SKM-1 treated with dmso at 0.1 percent for 144 hours (cell line): ENCODE data around the gene ZNF148.

ENCODE experiments used
- DNase-seq: peaks from one replicate; lab custom pipeline; 2025; ENCODE audit not compliant: unreplicated experiment; lab: John Stamatoyannopoulos, UW

Gene ZNF148

DNA sequence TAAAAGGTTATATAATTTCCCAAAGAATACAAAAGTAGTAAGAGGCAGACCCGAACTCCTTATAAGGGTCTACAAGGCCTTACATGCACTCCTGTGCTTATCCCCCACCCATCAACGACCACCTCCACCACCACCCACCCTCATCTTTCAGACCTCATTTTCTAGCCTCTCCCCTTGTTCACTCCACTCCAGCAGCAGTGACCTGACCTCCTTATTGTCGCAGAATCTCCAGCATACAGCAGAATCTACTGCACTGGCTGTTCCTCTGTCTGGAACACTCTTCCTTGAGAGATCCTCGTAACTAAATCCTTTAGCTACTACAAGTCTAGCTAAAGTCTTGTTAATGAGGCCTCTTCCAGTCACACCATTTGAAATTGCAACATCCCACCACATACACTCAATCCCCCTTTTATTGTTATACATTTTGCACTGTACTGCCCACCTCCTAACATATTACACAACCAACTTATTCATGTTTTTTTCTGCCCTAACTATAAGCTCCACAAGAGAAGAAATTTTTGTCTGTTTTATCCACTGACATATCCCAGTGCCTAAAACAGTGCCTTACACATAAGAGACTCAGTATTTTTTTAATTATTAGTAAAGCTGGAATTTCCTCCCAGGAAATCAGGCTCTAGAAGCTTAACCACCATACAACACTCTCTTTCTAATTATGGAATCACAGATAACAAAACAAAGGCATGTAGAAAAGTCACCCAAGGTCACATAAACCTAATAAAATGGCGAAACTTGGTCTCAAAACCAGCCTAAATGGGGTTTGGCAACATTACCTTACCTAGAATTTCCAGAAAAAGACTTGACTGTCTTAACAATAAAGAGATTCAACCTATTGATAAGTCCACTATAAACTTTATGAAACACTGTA lies 40.2 kb downstream of the ZNF148 start:
- no peak for DNase-seq

DNA sequence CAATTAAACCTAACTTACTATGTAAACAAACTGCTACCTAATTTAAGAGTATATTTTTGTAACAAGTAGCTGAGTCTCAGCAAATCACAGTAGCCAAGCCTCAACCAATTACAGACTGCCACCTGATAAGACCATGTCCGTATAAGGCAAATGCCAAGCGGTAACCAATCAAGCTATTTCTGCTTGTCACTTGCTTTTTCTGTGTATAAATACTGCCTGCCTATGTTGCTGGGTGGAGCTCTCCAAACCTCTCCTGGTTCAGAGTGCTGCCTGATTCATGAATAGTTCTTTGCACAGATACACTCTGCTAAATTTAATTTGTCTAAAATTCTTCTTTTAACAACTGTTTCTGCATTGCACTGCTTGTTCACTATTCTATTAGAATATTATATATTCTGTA lies 42.6 kb downstream of the ZNF148 start:
- no peak for DNase-seq

- no peak for DNase-seq
Observed at GRCh38 chr3:125331243-125331642, 43.9 kb downstream of the ZNF148 start.

DNA sequence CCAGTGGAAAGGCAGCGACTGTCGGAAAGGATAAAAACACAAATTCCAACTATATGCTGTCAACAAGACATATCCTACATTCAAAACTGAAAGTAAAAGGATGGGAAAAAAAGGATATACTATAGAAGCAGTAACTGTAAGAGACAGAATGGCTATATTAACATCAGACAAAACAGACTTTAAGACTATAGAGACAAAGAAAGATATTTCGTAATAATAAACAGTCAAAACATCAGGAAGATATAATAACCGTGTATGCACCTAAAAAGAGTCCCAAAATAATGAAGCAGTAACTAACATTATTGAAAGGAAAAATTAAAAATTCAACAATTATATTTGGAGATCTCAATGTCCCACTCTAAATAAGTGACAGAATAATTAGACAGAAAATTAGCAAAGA lies 48.2 kb downstream of the ZNF148 start:
- DNase-seq: no peak

DNA sequence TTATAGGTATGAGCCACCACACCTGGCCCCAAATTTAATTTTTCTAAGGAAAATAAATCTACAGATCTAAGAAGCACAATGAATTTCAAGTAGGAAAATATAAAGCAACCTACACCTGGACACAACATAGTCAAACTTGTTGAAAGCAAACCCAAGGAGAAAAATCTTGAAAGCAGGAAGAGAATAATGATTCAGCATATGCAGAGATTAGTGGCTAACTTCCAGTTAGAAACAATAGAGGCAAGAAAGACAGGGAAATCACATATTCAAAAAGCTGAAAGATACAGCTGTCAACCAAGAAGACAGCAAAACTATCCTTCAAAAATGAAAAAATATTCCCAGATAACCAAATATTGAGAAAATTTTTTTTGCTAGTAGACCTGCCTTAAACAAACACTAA lies 49.4 kb downstream of the ZNF148 start:
- no peak for DNase-seq

DNA sequence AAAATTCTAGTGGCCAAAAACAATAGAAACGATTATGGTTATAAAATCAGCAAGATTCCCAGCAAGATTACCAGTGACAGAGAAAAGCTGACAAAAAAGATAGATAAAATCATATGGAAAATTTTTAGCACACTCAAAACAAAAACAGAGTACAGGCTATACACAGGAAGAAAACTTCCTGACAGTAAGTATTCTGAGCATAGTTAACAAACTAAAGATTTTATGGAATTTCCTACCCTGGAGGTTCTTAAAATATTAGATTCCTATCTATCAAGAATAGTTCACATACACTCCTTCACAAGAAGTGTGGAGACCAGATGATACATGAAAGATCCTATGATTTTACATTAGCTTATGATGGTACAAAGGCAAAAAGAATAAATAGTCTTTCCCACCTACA lies 50.8 kb downstream of the ZNF148 start:
- DNase-seq: no peak

DNA sequence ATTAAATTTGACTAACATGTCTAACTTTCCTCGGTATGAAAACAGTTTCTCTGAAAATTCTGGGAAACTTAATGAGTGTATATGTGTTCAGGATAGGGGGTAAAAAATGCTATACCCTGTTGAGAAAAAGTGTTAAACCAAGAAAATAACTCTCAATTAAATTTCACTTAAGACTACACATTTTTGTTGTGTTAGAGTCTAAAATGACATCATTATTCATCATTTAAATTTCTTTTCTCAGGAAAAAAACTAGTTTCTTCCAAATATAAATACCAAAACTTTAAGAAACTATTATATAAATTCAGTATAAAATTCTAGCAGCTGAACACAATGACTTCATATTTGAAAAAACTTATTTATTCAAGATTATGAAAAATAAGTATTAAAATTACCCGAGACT lies 52.2 kb downstream of the ZNF148 start:
- DNase-seq: no peak

DNA sequence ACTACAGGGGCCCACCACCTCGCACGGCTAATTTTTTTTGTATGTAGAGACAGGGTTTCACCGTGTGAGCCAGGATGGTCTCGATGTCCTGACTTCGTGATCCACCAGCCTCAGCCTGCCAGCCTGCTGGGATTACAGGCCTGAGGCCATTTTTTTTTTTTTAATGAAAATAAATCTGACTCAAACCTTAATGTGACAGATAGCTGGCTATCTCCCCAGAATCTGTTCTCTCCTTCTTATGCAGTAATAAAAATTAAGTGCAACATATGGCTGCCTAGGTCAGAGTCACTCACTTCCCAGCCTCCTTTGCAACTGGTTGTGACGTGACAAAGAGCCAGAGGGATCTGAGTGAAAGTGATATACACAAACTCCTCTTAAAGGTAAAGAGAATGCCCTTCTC lies 53.0 kb downstream of the ZNF148 start:
- DNase-seq: no peak

DNA sequence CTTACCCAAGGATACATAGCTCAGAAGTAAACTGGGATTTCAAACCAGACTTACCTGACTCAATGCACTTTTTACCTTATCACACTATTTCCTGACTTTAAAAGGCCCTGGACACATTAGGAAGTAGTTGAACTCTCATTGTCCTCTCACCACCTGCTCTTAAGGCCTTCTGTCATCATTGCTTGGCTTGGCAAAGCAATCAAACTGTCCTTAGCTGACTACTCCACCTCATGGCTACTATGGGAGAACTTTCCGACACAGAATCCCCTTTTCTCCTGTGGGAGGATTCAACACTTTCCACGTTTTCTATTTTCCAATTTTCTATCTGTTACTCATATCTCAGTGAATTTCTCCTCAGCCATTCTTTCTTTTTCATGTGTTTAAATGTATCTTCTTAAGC lies 55.4 kb downstream of the ZNF148 start:
- DNase-seq: no peak

- DNase-seq: no peak
Observed at GRCh38 chr3:125318871-125319270, 56.3 kb downstream of the ZNF148 start.

DNA sequence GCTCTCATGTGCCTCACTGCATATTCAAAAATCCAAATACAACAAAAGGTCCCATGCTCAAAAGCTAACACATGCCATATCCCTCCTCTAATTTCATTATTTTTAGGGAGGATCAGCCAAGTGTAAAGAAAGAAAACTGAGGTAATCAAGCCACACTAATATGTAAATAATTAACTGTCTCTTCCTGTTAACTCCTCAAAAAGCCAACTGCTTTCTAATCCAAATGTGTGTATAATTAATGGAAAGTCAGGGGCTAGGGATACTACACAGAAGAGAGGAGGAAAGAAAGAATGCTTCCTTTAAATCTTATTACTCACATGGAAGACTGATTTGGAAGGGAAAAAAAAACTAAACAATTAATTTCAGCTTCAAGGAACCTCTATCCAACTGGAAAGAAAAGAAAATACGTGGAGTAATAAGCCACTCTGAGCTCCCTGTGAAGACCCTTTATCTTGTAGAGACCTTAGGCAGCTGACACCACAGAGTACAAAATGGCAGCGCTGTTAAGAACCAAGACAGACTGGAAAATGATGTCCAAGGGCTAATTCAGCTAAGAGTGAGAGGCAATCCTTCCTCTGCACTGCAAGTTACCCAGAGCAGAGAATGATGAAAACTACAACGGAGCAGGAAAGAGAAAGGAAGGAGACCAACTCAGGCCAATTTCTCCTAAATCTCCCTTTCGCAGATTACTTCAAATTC lies 56.8 kb downstream of the ZNF148 start:
- DNase-seq: no peak

- no peak for DNase-seq
Observed at GRCh38 chr3:125317761-125318160, 57.4 kb downstream of the ZNF148 start.

GRCh38 chr3:125316949-125317348 lies 58.2 kb downstream of the ZNF148 start:
- DNase-seq: peak; percentile 7

DNA sequence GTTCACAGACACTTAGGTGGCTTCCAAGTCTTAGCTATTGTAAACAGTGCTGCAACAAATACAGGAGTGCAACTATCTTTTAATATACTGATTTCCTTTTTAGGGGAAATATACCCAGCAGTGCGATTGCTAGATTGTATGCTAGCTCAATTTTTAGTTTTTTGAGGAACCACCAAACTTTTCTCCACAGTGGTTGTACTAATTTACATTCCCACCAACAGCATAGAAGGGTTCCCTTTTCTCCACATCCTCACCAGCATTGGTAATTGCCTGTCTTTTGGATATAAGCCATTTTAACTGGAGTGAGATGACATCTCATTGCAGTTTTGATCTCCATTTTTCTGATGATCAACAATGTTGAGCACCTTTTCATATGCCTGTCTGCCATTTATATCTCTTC lies 58.9 kb downstream of the ZNF148 start:
- DNase-seq: no peak

GRCh38 chr3:125313060-125313635 lies 62.0 kb downstream of the ZNF148 start:
- no peak for DNase-seq

DNA sequence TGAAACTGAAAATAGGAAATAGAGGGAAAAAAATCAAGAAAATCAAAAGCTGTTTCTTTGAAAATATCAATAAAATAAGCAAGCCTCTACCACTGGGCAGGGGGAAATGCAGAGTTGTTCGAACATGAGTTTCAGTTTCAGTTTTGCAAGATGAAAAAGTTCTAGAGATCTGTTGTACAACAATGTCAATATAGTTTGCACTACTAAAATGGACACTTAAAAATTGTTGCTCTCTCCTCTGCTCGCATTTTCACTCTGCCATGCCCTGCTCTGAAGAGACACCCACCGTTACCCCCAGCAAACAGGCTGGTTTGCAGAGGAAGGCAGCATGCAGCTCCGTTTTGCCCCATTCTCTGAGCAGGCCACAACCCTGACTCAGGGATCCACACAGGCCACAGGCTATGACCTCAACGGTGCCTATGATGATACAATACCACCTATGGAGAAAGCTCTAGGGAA lies 64.5 kb downstream of the ZNF148 start:
- DNase-seq: no peak

GRCh38 chr3:125309476-125309875 lies 65.6 kb downstream of the ZNF148 start:
- DNase-seq: no peak

GRCh38 chr3:125306620-125307019 lies 68.5 kb downstream of the ZNF148 start:
- no peak for DNase-seq

DNA sequence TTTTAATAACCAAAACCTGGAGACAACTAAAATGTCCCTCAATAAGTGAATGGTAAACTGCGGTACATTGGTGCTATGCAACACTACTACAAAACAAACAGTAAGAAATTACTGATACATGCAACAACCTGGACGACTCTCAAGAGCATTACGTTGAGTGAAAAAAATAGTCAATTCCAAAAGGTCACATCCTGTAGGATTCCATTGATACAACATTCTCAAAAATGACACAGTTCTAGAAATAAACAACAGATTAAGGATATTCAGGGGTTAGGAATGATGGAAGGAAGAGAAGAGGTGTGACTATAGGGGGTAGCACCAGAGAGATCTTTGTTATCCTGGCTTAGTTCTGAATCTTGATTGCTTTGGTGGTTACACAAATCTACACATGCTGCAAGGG lies 72.2 kb downstream of the ZNF148 start:
- no peak for DNase-seq

- no peak for DNase-seq
Observed at GRCh38 chr3:125300416-125300815, 74.7 kb downstream of the ZNF148 start.

GRCh38 chr3:125294411-125294810 lies 80.7 kb downstream of the ZNF148 start:
- no peak for DNase-seq

DNA sequence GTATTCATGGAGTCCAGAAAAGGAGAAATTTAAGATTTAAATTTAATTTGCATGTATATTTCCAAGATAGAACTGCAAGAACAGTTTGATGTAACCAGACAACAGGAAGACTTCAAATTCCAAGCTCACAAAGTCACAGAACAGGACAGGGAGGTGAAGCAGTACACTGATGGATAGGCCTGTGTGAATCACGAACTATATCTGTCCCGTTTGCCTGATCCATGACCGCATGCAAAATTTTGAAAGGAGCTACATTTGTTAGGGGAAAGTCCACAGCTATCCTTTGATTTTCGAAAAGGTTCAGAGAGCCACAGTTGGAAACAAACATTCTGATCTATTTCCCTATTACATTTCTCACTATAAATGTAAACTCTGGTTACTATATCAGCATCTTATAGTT lies 83.1 kb downstream of the ZNF148 start:
- DNase-seq: no peak
